Neuronal stem cell (in vitro differentiated cells): ENCODE data around the gene CDC14A.

Source experiments
- DNase-seq: peaks from one replicate; pipeline ENCODE4 v3.0.0-alpha.2; 2013; ENCODE audit warnings: low spot score
- H2AFZ ChIP-seq: one replicate; pipeline ENCODE4 v1.6.1; 2013; ENCODE audit warnings: mild to moderate bottlenecking, low read length, inconsistent platforms
- H2AK5ac ChIP-seq: 2 replicates; pipeline ENCODE4 v1.6.1; 2013; ENCODE audit warnings: low read depth, mild to moderate bottlenecking, inconsistent platforms, low read length, moderate library complexity, mixed read lengths
- H2BK120ac ChIP-seq: 2 replicates; pipeline ENCODE4 v1.6.1; 2013; ENCODE audit warnings: low read depth, mild to moderate bottlenecking, inconsistent platforms, low read length, moderate library complexity, mixed read lengths
- H2BK12ac ChIP-seq: one replicate; pipeline ENCODE4 v1.6.1; 2013; ENCODE audit warnings: low read length, inconsistent platforms
- H2BK15ac ChIP-seq: 2 replicates; pipeline ENCODE4 v1.6.1; 2013; ENCODE audit warnings: mild to moderate bottlenecking, low read length, inconsistent platforms, mixed read lengths
- H2BK5ac ChIP-seq: one replicate; pipeline ENCODE4 v1.6.1; 2013; ENCODE audit warnings: inconsistent platforms, mild to moderate bottlenecking, low read length, moderate library complexity
- H3K14ac ChIP-seq: one replicate; pipeline ENCODE4 v1.6.1; 2013; ENCODE audit warnings: low read length, inconsistent platforms
- H3K18ac ChIP-seq: 2 replicates; pipeline ENCODE4 v1.6.1; 2013; ENCODE audit warnings: low read length, inconsistent platforms
- H3K23ac ChIP-seq: 2 replicates; pipeline ENCODE4 v1.6.1; 2013; ENCODE audit warnings: low read depth, mild to moderate bottlenecking, mixed read lengths, low read length, inconsistent platforms; ENCODE audit not compliant: poor library complexity
- H3K27ac ChIP-seq: replicated peaks from 3 replicates; pipeline ENCODE4 v1.5.1; 2013; ENCODE audit warnings: low read length, inconsistent platforms
- H3K27me3 ChIP-seq, 3 experiments: 2 replicates each; pipeline ENCODE4 v1.6.1; 2013; ENCODE audit warnings: low read length in 3 of 3, mild to moderate bottlenecking in 2 of 3, inconsistent platforms in 1 of 3, low read depth in 1 of 3, mixed read lengths in 1 of 3, moderate library complexity in 1 of 3; ENCODE audit not compliant: control insufficient read depth in 3 of 3, insufficient read depth in 3 of 3
- H3K36me3 ChIP-seq, 2 donors: replicated peaks in 1 of 2; 2 replicates each; pipeline ENCODE4 v1.6.1; 2013; ENCODE audit warnings: low read length in 2 of 2; ENCODE audit not compliant: control insufficient read depth in 2 of 2, insufficient read depth in 2 of 2
- H3K4ac ChIP-seq: 2 replicates; pipeline ENCODE4 v1.6.1; 2013; ENCODE audit warnings: inconsistent platforms, mild to moderate bottlenecking, low read length, moderate library complexity
- H3K4me1 ChIP-seq, 2 donors: 1 replicate in 1 of 2; 2 replicates in 1 of 2; pipeline ENCODE4 v1.6.1; 2013; ENCODE audit warnings: low read length in 2 of 2, low read depth in 1 of 2; ENCODE audit not compliant: control insufficient read depth in 2 of 2, insufficient read depth in 1 of 2
- H3K4me2 ChIP-seq: one replicate; pipeline ENCODE4 v1.6.1; 2013; ENCODE audit warnings: mild to moderate bottlenecking, low read length, inconsistent platforms; ENCODE audit not compliant: insufficient read depth, poor library complexity, severe bottlenecking
- H3K4me3 ChIP-seq, 2 donors: 2 replicates each; pipeline ENCODE4 v1.5.1; 2013; ENCODE audit warnings: low read length in 2 of 2, mild to moderate bottlenecking in 2 of 2, inconsistent platforms in 1 of 2, moderate library complexity in 1 of 2
- H3K79me1 ChIP-seq: one replicate; pipeline ENCODE4 v1.6.1; 2013; ENCODE audit warnings: low read depth, mild to moderate bottlenecking, inconsistent platforms, low read length, moderate library complexity
- H3K9ac ChIP-seq: one replicate; pipeline ENCODE4 v1.6.1; 2013; ENCODE audit warnings: mild to moderate bottlenecking, low read depth, low read length, inconsistent platforms; ENCODE audit not compliant: poor library complexity
- H3K9me3 ChIP-seq, 2 donors: replicated peaks in 1 of 2; 2 replicates each; pipeline versions ENCODE3 to v1.6.1; 2013; ENCODE audit warnings: low read length in 2 of 2, mild to moderate bottlenecking in 2 of 2, inconsistent platforms in 1 of 2, low read depth in 1 of 2, mixed read lengths in 1 of 2, moderate library complexity in 1 of 2; ENCODE audit not compliant: control insufficient read depth in 2 of 2, insufficient read depth in 1 of 2
- H4K8ac ChIP-seq: one replicate; pipeline ENCODE4 v1.6.1; 2013; ENCODE audit warnings: low read depth, mild to moderate bottlenecking, inconsistent platforms, low read length, moderate library complexity
- H4K91ac ChIP-seq: one replicate; pipeline ENCODE4 v1.6.1; 2013; ENCODE audit warnings: low read length, low read depth, mild to moderate bottlenecking, inconsistent platforms; ENCODE audit not compliant: poor library complexity
- WGBS, 2 donors: extraction: QIAGEN DNeasy Blood & Tissue Kit; methylation state at CpG; one replicate each; pipeline ENCODE4 v1.1.7; 2013; ENCODE audit warnings: missing lambda C conversion rate in 2 of 2, mixed read lengths in 1 of 2; ENCODE audit not compliant: insufficient read length in 2 of 2, insufficient replicate concordance in 1 of 2; ENCODE audit errors: extremely low coverage in 2 of 2; 5-methylcytosine and 5-hydroxymethylcytosine counted together

Gene CDC14A

GRCh38 chr1:100462326-100463025 lies 110.2 kb downstream of the CDC14A start:
- Histone ChIP-seq H2BK5ac (no peak overlapping the region), H3K4ac (no peak overlapping the region), H3K4me1 (peaks cover 1 to 17% of the 10 kb centered on the region in 2 donors), H2BK15ac (no peak overlapping the region), H3K27me3 (no peaks in the 10 kb centered on the region), H3K36me3 (peaks cover 3 to 29% of the 10 kb centered on the region in 2 donors), H2BK120ac (no peak overlapping the region), H2BK12ac (no peak overlapping the region), H3K4me2 (no peak overlapping the region), H3K9me3 (no peaks in the 10 kb centered on the region), H4K8ac (no peak overlapping the region), H4K91ac (no peak overlapping the region), H3K79me1 (no peaks in the 10 kb centered on the region), H2AFZ (no peak overlapping the region), H3K18ac (peak overlapping the region; percentile 19), H3K23ac (no peak overlapping the region), H3K27ac (no peak overlapping the region), H3K14ac (peak overlapping the region; percentile 57), H3K9ac (no peak overlapping the region), H3K4me3 (no peak overlapping the region), H2AK5ac (no peak overlapping the region)
- no CpG with 5 or more reads among the region's 13 CpGs for WGBS, 2 donors
- DNase-seq, result no peak

DNA sequence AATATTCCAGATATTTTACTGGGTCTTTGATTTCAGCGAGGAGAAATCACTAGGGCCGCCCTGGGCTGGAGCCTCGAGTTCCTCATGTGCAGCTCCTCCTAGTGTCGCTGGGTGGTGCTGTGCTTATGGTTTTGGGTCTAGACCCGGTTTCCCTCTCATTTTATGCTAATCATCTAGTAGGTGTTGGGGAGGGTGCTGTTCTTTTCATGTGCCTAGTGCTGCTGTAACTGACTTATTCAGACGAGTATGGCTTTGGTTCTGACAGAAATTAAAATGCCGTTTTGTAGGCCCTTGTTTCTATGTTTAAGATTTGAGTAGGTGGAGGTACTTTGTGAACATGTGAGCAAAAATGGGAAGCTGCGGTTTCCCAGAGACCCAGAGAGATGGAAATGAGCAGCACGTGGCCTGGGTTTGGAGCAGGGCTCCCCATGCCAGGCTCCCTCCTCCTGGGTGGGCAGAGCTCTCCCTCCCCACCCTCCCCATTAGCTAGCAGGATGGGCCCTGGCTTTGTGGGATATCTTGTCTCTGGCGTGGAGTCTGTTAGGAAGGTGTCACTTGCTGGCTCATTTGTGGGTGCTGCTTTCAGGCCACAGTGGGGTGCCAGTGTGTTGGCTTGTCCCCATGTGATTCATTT lies 111.6 kb downstream of the CDC14A start:
- H3K9ac ChIP-seq, result no peak overlapping the region
- H3K23ac ChIP-seq, result no peak overlapping the region
- no peak overlapping the region for H3K14ac ChIP-seq
- H3K27ac ChIP-seq, result no peak overlapping the region
- peaks cover 1 to 11% of the 10 kb centered on the region in 2 donors for H3K4me1 ChIP-seq
- H2AFZ ChIP-seq, result no peak overlapping the region
- H2BK5ac ChIP-seq, result no peak overlapping the region
- H2BK12ac ChIP-seq, result no peak overlapping the region
- H3K9me3 ChIP-seq, result no peaks in the 10 kb centered on the region
- no peak overlapping the region for H3K4me3 ChIP-seq
- no peak overlapping the region for H3K4me2 ChIP-seq
- H3K36me3 ChIP-seq, result peaks cover 3 to 44% of the 10 kb centered on the region in 2 donors
- H3K4ac ChIP-seq, result no peak overlapping the region
- H2BK15ac ChIP-seq, result no peak overlapping the region
- peak; percentile 38 for DNase-seq
- WGBS, 2 donors, result no CpG with 5 or more reads among the region's 10 CpGs
- H2BK120ac ChIP-seq, result no peak overlapping the region
- H4K91ac ChIP-seq, result no peak overlapping the region
- no peaks in the 10 kb centered on the region for H3K27me3 ChIP-seq
- H2AK5ac ChIP-seq, result no peak overlapping the region
- no peak overlapping the region for H3K18ac ChIP-seq
- no peaks in the 10 kb centered on the region for H3K79me1 ChIP-seq
- no peak overlapping the region for H4K8ac ChIP-seq

DNA sequence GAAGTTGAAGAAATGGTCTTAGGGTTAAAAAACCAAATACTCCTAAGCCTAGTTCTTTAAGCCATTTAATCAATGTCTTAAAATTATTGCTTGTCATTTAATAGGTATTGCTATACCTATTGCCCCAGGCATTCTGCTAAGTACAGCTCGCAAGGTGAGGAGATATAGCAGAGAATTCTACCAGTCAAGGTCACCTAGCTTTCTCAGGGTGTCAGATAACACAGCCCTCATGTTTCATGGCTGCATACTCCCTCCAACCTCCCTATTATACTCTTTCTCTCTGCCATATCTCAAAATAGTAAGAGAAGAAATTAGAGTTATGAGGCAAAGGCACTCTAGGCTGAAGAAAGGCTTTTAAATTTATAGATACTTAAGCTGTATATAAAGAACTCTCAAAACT lies 117.3 kb downstream of the CDC14A start:
- no CpG with 5 or more reads among the region's 1 CpG for WGBS, 2 donors
- no peak overlapping the region for H2BK15ac ChIP-seq
- no peaks in the 10 kb centered on the region for H3K27me3 ChIP-seq
- H3K79me1 ChIP-seq, result no peaks in the 10 kb centered on the region
- DNase-seq, result no peak
- peaks cover 0 to 61% of the 10 kb centered on the region in 2 donors for H3K36me3 ChIP-seq
- H3K23ac ChIP-seq, result no peak overlapping the region
- H3K4me3 ChIP-seq, result no peak overlapping the region
- no peak overlapping the region for H4K91ac ChIP-seq
- no peak overlapping the region for H3K4ac ChIP-seq
- H3K18ac ChIP-seq, result no peak overlapping the region
- no peak overlapping the region for H3K14ac ChIP-seq
- H3K27ac ChIP-seq, result no peak overlapping the region
- no peak overlapping the region for H4K8ac ChIP-seq
- H2BK5ac ChIP-seq, result no peak overlapping the region
- no peak overlapping the region for H2AFZ ChIP-seq
- H3K9ac ChIP-seq, result no peak overlapping the region
- H3K9me3 ChIP-seq, result peaks cover 0 to 2% of the 10 kb centered on the region in 2 donors
- H2AK5ac ChIP-seq, result no peak overlapping the region
- no peaks in the 10 kb centered on the region for H3K4me1 ChIP-seq
- no peak overlapping the region for H2BK12ac ChIP-seq
- no peak overlapping the region for H3K4me2 ChIP-seq
- no peak overlapping the region for H2BK120ac ChIP-seq

DNA sequence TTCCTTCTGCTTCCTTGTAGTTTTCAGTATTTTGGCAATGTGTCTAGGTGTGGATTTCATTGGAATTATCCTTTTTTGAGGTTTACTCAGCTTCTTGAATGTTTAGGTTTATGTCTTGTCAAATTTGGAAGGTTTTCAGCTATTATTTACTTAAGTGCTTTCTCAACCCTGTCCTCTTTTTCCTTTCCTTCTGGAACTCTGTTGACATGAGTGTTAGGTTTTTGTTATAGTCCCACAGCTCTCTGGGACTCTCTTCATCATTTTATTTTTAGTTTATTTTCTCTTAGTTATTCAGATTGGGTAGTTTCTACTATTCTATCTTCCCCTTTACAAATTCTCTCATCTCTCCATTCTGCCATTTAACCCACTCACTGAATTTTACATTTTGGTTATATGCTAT lies 122.5 kb downstream of the CDC14A start:
- no peak overlapping the region for H2BK15ac ChIP-seq
- H3K9me3 ChIP-seq, result peaks cover 0 to 2% of the 10 kb centered on the region in 2 donors
- no peak overlapping the region for H4K91ac ChIP-seq
- peaks cover 3 to 25% of the 10 kb centered on the region in 2 donors for H3K36me3 ChIP-seq
- H3K9ac ChIP-seq, result no peak overlapping the region
- no peaks in the 10 kb centered on the region for H3K27me3 ChIP-seq
- H2BK5ac ChIP-seq, result no peak overlapping the region
- no peak overlapping the region for H3K18ac ChIP-seq
- H3K14ac ChIP-seq, result no peak overlapping the region
- no peak overlapping the region for H3K4me3 ChIP-seq
- H3K4ac ChIP-seq, result no peak overlapping the region
- no peak overlapping the region for H2AFZ ChIP-seq
- no peak for DNase-seq
- no peak overlapping the region for H2BK12ac ChIP-seq
- no peak overlapping the region for H4K8ac ChIP-seq
- H2BK120ac ChIP-seq, result no peak overlapping the region
- H2AK5ac ChIP-seq, result no peak overlapping the region
- H3K4me2 ChIP-seq, result no peak overlapping the region
- no peak overlapping the region for H3K27ac ChIP-seq
- no peaks in the 10 kb centered on the region for H3K4me1 ChIP-seq
- H3K23ac ChIP-seq, result no peak overlapping the region
- no peaks in the 10 kb centered on the region for H3K79me1 ChIP-seq
